Fibroblast of villous mesenchyme (primary cell): ENCODE measurements around the gene MYBBP1A. TPM values are rescaled to one million over a fixed set of nuclear protein-coding genes. Genes with fewer than 3 reads are reported as not detected.

Experiments
- DNase-seq: peaks from one replicate; pipeline ENCODE4 v3.0.0-alpha.2; 2010; ENCODE audit warnings: low read depth
- H3K4me3 ChIP-seq: 2 replicates; pipeline ENCODE4 v1.5.1; 2011; ENCODE audit warnings: low read depth, mild to moderate bottlenecking, low read length
- CTCF ChIP-seq: IDR thresholded peaks from 2 replicates; pipeline ENCODE4 v1.5.1; 2012; ENCODE audit warnings: low read depth, mild to moderate bottlenecking, low read length; ENCODE audit not compliant: insufficient read depth
- total RNA-seq: library from RNA; depleted of rRNA; stranded (reverse); fragments of >200 nt; gene quantifications from 2 replicates; pipeline ENCODE4 v1.2.3, GENCODE V29; 2012

MYBBP1A gene
- total RNA-seq, 1 donor: 61.7 TPM

- TF ChIP-seq CTCF: no peak
- no peak overlapping the region for H3K4me3 ChIP-seq
- DNase-seq: peak; percentile 56
Measured at GRCh38 chr17:4587803-4588202, 32.6 kb upstream of the MYBBP1A start.

GRCh38 chr17:4587195-4587594 lies 32.0 kb upstream of the MYBBP1A start:
- no peak overlapping the region for H3K4me3 ChIP-seq
- no peak for DNase-seq
- no peak for TF ChIP-seq CTCF

GRCh38 chr17:4586043-4586442 lies 30.9 kb upstream of the MYBBP1A start:
- no peak overlapping the region for H3K4me3 ChIP-seq
- no peak for DNase-seq
- TF ChIP-seq CTCF: no peak

- no peak for DNase-seq
- H3K4me3 ChIP-seq: no peak overlapping the region
- no peak for TF ChIP-seq CTCF
Measured at GRCh38 chr17:4585638-4585994, 30.4 kb upstream of the MYBBP1A start.

GRCh38 chr17:4584917-4585637 lies 29.9 kb upstream of the MYBBP1A start:
- no peak for TF ChIP-seq CTCF
- H3K4me3 ChIP-seq: no peak overlapping the region
- no peak for DNase-seq

- TF ChIP-seq CTCF: no peak
- no peak for DNase-seq
- peak within 1 kb of the TSS; percentile 23 for H3K4me3 ChIP-seq
Measured at GRCh38 chr17:4584101-4584916, 29.1 kb upstream of the MYBBP1A start, which contains the start of gene SMTNL2. TSS of gene SMTNL2 (plus strand) at chr17:4584529. CDS start at chr17:4584606, 77 bp downstream.
